PC-3 (cell line): ENCODE measurements around the gene TBXAS1. TPM values are rescaled to one million over a fixed set of nuclear protein-coding genes. Genes with fewer than 3 reads are reported as not detected.

Experiments used
- ATAC-seq: fragments of 200-7000 bp; cut with Tn5 transposase; 2 replicates; pipeline ENCODE4 v1.9.1; 2020; ENCODE audit warnings: mild to moderate bottlenecking, moderate library complexity
- BruUV-seq: library from RNA; stranded (reverse); fragments of 400-500 nt; replicated peaks from 2 replicates; lab custom pipeline; 2021; lab: Mats Ljungman, UMichigan
- CTCF ChIA-PET: fragments of 300-600 bp; sonication (Branson Sonifier 250); formaldehyde crosslinking; loops from one replicate; lab custom pipeline; 2022; ENCODE audit warnings: antibody characterized with exemption; lab: Charles Lee
- POLR2A ChIA-PET: fragments of 300-600 bp; sonication (Branson Sonifier 250); formaldehyde crosslinking; loops from one replicate; lab custom pipeline; 2022; ENCODE audit warnings: antibody characterized with exemption; ENCODE audit not compliant: unreplicated experiment; lab: Charles Lee
- DNase-seq: peaks from one replicate; pipeline ENCODE4 v3.0.0-alpha.2; 2015
- H2AFZ ChIP-seq: fragments of 300-600 bp; sonication (generic); 2 replicates; pipeline ENCODE4 v1.6.0; 2016; ENCODE audit warnings: antibody characterized with exemption, low read length
- H3F3A ChIP-seq: fragments of 300-600 bp; sonication (generic); one replicate; pipeline ENCODE4 v1.6.0; 2017; ENCODE audit warnings: antibody characterized with exemption, low read length, control low read depth, mild to moderate bottlenecking; ENCODE audit not compliant: unreplicated experiment
- H3K27ac ChIP-seq: fragments of 300-600 bp; sonication (generic); 2 replicates; pipeline ENCODE4 v1.5.1; 2016; ENCODE audit warnings: mild to moderate bottlenecking, low read length
- H3K27me3 ChIP-seq: fragments of 300-600 bp; sonication (generic); 2 replicates; pipeline ENCODE4 v1.6.1; 2016; ENCODE audit warnings: low read length, mixed read lengths
- H3K36me3 ChIP-seq: fragments of 300-600 bp; sonication (generic); 2 replicates; pipeline ENCODE4 v1.6.1; 2016; ENCODE audit warnings: low read depth, mixed run types, low read length, mixed read lengths
- H3K4me1 ChIP-seq: fragments of 300-600 bp; sonication (generic); 2 replicates; pipeline ENCODE4 v1.5.1; 2016; ENCODE audit warnings: low read length; ENCODE audit not compliant: insufficient read depth
- H3K4me2 ChIP-seq: fragments of 300-600 bp; sonication (generic); 2 replicates; pipeline ENCODE4 v1.6.0; 2016; ENCODE audit warnings: low read length
- H3K4me3 ChIP-seq: fragments of 300-600 bp; sonication (generic); 2 replicates; pipeline ENCODE4 v1.5.1; 2016; ENCODE audit warnings: mild to moderate bottlenecking, low read length, mixed read lengths
- H3K79me2 ChIP-seq: fragments of 300-600 bp; sonication (generic); 2 replicates; pipeline ENCODE4 v1.6.1; 2017; ENCODE audit warnings: low read length, mixed read lengths
- H3K9ac ChIP-seq: fragments of 300-600 bp; sonication (generic); 2 replicates; pipeline ENCODE4 v1.6.0; 2016; ENCODE audit warnings: mild to moderate bottlenecking, low read length
- H3K9me2 ChIP-seq: fragments of 300-600 bp; sonication (generic); replicated peaks from 2 replicates; pipeline ENCODE4 v1.6.1; 2016; ENCODE audit warnings: mixed run types, low read length, mixed read lengths
- H3K9me3 ChIP-seq: fragments of 300-600 bp; sonication (generic); 2 replicates; pipeline ENCODE4 v1.6.1; 2016; ENCODE audit warnings: low read length, mixed read lengths
- H4K20me1 ChIP-seq: fragments of 300-600 bp; sonication (generic); 2 replicates; pipeline ENCODE4 v1.6.1; 2016; ENCODE audit warnings: low read length, mixed read lengths
- CTCF ChIP-seq: fragments of 300-600 bp; sonication (generic); conservative IDR thresholded peaks from 2 replicates; pipeline ENCODE4 v1.5.1; 2017; ENCODE audit warnings: antibody characterized with exemption, low read depth, mild to moderate bottlenecking, low read length
- EZH2 ChIP-seq: fragments of 300-600 bp; sonication (generic); IDR thresholded peaks from one replicate; pipeline ENCODE4 v1.6.1; 2017; ENCODE audit warnings: antibody characterized with exemption, mild to moderate bottlenecking, low read length; ENCODE audit not compliant: unreplicated experiment
- EZH2phosphoT487 ChIP-seq: fragments of 300-600 bp; sonication (generic); IDR thresholded peaks from 2 replicates; pipeline ENCODE4 v1.6.1; 2018; ENCODE audit warnings: mild to moderate bottlenecking, antibody characterized with exemption, low read length, borderline replicate concordance
- intact Hi-C: fragments of 100-400 bp; cut with micrococcal nuclease; formaldehyde crosslinking; loops from 2 replicates; pipeline ENCODE4 v1.9.0; 2023
- total RNA-seq: library from RNA; depleted of rRNA; stranded (reverse); fragments of >200 nt; gene quantifications from 2 replicates; pipeline ENCODE4 v1.2.3, GENCODE V29; 2014

Gene TBXAS1
- total RNA-seq, 1 experiment from 2014 or later = 21.8 TPM

GRCh38 chr7:139973101-139974050 is 144.3 kb downstream of the TBXAS1 start:
- no peak for DNase-seq
- Histone ChIP-seq H3K9me3 (no peaks in the 10 kb centered on the region), H3K9ac (no peak overlapping the region), H3K4me2 (no peak overlapping the region), H3K79me2 (no peaks in the 10 kb centered on the region), H3K4me1 (no peaks in the 10 kb centered on the region), H4K20me1 (no peaks in the 10 kb centered on the region), H3F3A (no peaks in the 10 kb centered on the region), H3K27ac (no peak overlapping the region), H3K9me2 (no peaks in the 10 kb centered on the region), H2AFZ (no peak overlapping the region), H3K27me3 (no peaks in the 10 kb centered on the region), H3K4me3 (no peak overlapping the region), H3K36me3 (no peaks in the 10 kb centered on the region)
- intact Hi-C loops = no loop called here
- ChIA-PET POLR2A (no interaction called here), CTCF (no interaction called here)
- BruUV-seq = no TSS peak
- no peak for TF ChIP-seq EZH2
- no peak for TF ChIP-seq EZH2phosphoT487
- no peak for TF ChIP-seq CTCF
- no peak for ATAC-seq

DNA sequence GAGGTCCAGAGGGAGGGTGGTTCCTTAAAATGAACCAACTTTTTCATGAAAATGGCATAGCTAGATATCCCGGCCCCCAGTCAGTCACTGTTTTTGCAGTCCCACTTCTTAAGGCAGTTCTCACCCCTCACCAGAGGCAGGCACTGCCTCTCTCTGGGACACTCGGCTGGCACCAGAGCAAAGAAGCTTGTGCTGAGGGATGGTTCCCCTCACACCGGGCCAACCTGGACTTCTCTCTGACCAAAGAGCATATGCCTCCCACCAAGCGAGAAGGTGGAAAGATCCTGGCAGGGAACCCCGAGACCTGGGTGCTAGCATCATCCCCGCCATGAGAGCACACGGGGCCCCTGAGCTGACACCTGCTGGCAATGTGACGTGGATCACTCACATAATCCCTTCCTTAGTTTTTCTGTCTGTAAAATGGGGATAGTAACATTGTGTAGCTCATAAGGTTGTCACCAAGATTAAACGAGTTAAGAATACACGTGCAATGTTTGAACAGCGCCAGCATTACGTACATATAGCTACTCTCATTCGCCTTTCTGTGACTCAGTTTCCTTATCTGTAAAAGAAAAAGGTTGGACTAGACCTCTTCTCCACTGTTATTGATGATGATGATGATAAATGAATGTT is 145.2 kb downstream of the TBXAS1 start:
- intact Hi-C loops = no loop called here
- Histone ChIP-seq H2AFZ (no peak overlapping the region), H3K27ac (no peak overlapping the region), H3K4me3 (no peak overlapping the region), H3K4me2 (no peak overlapping the region), H3K9me2 (no peaks in the 10 kb centered on the region), H3K9ac (no peak overlapping the region), H4K20me1 (no peaks in the 10 kb centered on the region), H3K4me1 (no peaks in the 10 kb centered on the region), H3K27me3 (no peaks in the 10 kb centered on the region), H3K36me3 (no peaks in the 10 kb centered on the region), H3K9me3 (no peaks in the 10 kb centered on the region), H3F3A (no peaks in the 10 kb centered on the region), H3K79me2 (no peaks in the 10 kb centered on the region)
- POLR2A ChIA-PET = no interaction called here
- TF ChIP-seq EZH2 (no peak), CTCF (no peak), EZH2phosphoT487 (no peak)
- DNase-seq = no peak
- ATAC-seq = no peak
- no TSS peak for BruUV-seq
- CTCF ChIA-PET = no interaction called here
